Body of pancreas (tissue), 4 donors: ENCODE data around the gene OSER1.

Source experiments
- CTCF ChIP-seq, 7 experiments: fragments of 450-650 bp in 4 of 7; fragments of 200-600 bp in 3 of 7; sonication (generic) in 3 of 7; IDR thresholded peaks; one replicate each; pipeline ENCODE4 v1.5.1; 2016 to 2019; ENCODE audit warnings: antibody characterized with exemption in 7 of 7
- POLR2A ChIP-seq, 3 donors: fragments of 450-650 bp; IDR thresholded peaks; one replicate each; pipeline ENCODE4 v1.6.1; 2016; ENCODE audit warnings: antibody characterized with exemption in 3 of 3, mild to moderate bottlenecking in 2 of 3

- TF ChIP-seq CTCF (IDR thresholded peaks at IDR 0.05) (no peak), POLR2A (IDR thresholded peaks at IDR 0.05) (no peak)
These were observed 58.8 kb downstream of the OSER1 start for GRCh38 chr20:44151621-44152416.
